Measurements from ENCODE around the gene SP7.

DNA sequence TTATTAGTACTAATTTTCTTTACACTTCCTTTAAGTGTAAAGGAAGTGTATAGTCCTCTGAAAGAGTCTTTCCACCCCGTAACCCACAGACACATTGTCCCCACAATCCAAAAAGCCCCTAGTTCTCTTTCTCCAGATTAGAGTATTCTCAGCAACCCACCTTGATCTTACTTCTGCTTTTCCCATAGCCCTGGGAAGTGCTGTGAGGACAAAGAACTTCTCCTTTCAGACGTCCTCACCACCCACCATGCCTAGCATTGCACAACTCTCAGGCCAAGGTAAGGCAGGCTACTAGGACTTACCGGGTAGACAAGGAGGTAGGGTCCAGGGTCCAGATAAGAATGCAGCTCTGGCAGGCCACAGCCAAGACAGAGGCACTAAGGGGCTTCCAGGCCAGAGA lies 22.2 kb downstream of the SP7 start:
- TF ChIP-seq EZH2 (IDR thresholded peaks at IDR 0.05; ENCODE audit: insufficient read depth, poor library complexity, severe bottlenecking) (no peak), EZH2phosphoT487 (IDR thresholded peaks at IDR 0.05; ENCODE audit: insufficient read depth, low read depth) (no peak)

Data from GM23248 (cell line).